Pons (tissue), 1 donor: ENCODE measurements around the gene SLC17A9.

Experiments
- DNase-seq: peaks from one replicate; pipeline ENCODE4 v3.0.0-alpha.2; 2016; ENCODE audit warnings: low spot score

The SLC17A9 gene

GRCh38 chr20:62982124-62983075 lies 29.9 kb downstream of the SLC17A9 start:
- DNase-seq, result no peak

- no peak for DNase-seq
Measured at GRCh38 chr20:62983210-62983609, 30.7 kb downstream of the SLC17A9 start.

- peak; percentile 14 for DNase-seq
Measured at GRCh38 chr20:62984666-62985443, 32.3 kb downstream of the SLC17A9 start.

GRCh38 chr20:62985444-62985778 lies 32.9 kb downstream of the SLC17A9 start:
- no peak for DNase-seq

- DNase-seq, result no peak
Measured at GRCh38 chr20:62986257-62986800, 33.8 kb downstream of the SLC17A9 start.

GRCh38 chr20:62987114-62987513 lies 34.6 kb downstream of the SLC17A9 start:
- DNase-seq, result no peak

GRCh38 chr20:62989201-62989601 lies 36.7 kb downstream of the SLC17A9 start:
- no peak for DNase-seq

GRCh38 chr20:62990306-62990825 lies 37.9 kb downstream of the SLC17A9 start:
- DNase-seq, result no peak

- no peak for DNase-seq
Measured at GRCh38 chr20:62991196-62991807, 38.8 kb downstream of the SLC17A9 start.

GRCh38 chr20:62991863-62992262 lies 39.4 kb downstream of the SLC17A9 start:
- no peak for DNase-seq

- no peak for DNase-seq
Measured at GRCh38 chr20:62993856-62994494, 41.5 kb downstream of the SLC17A9 start.

GRCh38 chr20:62994869-62995281 lies 42.4 kb downstream of the SLC17A9 start:
- DNase-seq, result no peak

GRCh38 chr20:62995481-62995880 lies 43.0 kb downstream of the SLC17A9 start:
- no peak for DNase-seq

GRCh38 chr20:62995898-62996595 lies 43.5 kb downstream of the SLC17A9 start:
- no peak for DNase-seq

- no peak for DNase-seq
Measured at GRCh38 chr20:62996596-62996982, 44.1 kb downstream of the SLC17A9 start.

- DNase-seq, result no peak
Measured at GRCh38 chr20:62997417-62998035, 45.0 kb downstream of the SLC17A9 start.

GRCh38 chr20:62998449-62998848 lies 45.9 kb downstream of the SLC17A9 start:
- no peak for DNase-seq

GRCh38 chr20:62999580-62999979 lies 47.1 kb downstream of the SLC17A9 start:
- no peak for DNase-seq

- DNase-seq, result no peak
Measured at GRCh38 chr20:63000036-63000435, 47.5 kb downstream of the SLC17A9 start.

- no peak for DNase-seq
Measured at GRCh38 chr20:63000958-63001357, 48.4 kb downstream of the SLC17A9 start.

GRCh38 chr20:63002511-63002910 lies 50.0 kb downstream of the SLC17A9 start:
- no peak for DNase-seq
